HG03571 (cell line): ENCODE results near the gene CTDP1.
"Not testable (repeated sequence)": the region's sequence is repeated elsewhere in the genome, so short reads cannot be mapped to it uniquely, and the experiment has no call there.

ENCODE experiments used
- ATAC-seq: cut with Tn5 transposase; IDR thresholded peaks from one replicate; pipeline ENCODE4 v1.9.1; 2021; ENCODE audit not compliant: unreplicated experiment

Gene CTDP1

DNA sequence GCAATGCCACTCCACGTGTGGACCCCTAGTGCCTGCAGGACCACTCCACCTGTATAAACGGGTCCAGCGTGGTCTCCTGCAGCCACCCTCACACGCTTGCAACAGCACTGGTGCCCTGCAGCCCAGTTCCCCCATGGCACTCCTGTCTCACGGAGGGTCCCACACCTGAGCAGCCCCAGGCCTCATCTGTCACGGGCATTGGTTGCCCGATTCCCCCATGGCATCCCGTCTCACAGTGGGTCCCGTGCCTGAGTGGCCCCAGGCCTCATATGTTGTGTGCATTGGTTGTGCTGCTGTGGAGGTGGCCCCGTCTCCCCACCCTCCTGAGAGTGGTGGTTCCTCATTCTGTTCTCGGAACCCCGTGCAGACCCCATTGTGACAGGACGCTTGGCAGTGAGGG is 43.4 kb downstream of the CTDP1 start:
- no peak for ATAC-seq

DNA sequence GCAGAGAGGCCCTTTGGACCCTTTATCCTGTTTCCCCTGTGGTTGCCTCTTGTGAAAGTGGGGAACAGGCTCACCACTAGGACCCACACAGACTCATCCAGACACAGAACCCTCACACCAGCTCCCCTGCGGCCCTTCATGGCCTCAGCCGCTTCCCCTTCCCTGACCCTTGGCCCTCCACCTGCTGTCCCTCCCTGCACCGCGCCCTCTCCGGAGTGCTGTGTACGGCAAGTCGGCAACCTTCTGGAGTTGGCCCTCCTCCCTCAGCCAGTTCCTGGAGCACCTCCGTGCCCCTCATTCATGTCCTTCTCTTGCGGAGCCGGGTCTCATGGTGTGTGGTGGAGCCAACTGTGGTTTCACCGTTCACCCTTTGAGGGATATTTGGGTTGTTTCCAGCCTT is 44.0 kb downstream of the CTDP1 start:
- ATAC-seq: no peak

DNA sequence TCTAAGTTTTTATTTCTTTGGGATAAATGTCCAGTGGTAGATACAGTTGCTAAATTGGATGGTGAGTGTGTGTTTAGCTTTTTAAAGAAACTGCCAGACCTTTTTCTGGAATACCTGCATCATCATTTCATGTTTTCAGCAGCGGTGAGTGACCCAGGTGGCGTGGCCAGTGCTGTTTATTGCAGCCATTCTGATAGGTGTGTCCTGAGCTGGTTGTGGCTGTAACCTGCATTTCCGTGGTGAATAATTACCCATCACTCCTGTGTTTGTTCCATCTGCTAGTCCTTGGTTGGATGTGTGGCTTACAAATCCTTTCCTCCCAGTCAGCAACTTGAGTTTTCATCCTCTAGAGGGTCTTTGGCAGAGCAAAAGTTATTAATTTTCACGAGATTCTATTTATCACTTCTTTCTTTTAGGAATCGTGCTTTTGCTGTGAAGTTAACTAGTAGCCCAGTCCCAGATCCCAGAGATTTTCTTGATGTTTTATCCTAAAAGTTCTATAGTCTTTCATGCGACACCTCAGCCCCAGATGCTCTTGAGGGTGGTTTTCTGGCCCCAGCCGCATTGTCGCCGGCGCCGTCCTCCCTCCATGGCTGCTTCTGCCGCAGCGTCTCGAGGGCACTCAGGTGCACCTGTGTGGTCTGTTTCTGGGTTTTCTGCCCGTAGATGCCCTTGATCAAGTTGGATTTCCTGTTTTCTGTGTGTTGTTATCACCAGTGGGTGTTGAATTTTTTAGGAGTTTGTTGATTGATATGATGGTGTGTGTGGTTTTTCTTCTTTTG is 44.9 kb downstream of the CTDP1 start:
- ATAC-seq: no peak

DNA sequence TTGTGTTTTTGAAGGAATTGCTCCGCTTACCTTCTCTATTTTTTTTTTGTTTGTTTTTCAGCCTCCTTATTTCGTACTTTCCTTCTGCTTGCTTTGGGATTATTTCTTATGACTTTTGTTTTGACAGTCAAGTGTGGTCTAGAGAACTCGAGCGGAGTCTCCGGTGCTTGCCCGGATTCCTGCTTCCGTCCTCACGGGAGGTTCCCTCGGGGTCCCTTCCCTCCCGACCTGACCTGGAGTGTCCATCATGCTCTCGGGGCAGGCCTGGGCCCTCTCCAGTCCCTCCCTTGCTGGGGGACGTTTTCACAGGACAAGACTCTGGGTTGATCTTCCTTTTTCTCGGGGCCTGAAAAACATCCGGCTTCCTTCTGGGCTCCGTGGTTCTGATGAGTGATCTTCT is 45.9 kb downstream of the CTDP1 start:
- ATAC-seq: no peak

DNA sequence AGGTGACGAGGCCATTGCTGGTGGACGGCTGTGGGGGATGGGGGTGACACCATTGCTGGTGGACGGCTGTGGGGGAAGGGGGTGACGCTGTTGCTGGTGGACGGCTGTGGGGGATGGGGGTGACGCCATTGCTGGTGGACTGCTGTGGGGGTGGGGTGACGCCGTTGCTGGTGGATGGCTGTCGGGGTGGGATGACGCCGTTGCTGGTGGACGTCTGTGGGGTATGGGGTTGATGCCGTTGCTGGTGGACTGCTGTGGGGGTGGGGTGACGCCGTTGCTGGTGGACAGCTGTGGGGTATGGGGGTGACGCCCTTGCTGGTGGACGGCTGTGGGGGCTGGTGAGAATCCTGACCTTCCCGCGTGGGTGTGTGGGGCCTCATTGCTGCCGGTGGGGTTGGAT is 47.1 kb downstream of the CTDP1 start:
- ATAC-seq: no peak

DNA sequence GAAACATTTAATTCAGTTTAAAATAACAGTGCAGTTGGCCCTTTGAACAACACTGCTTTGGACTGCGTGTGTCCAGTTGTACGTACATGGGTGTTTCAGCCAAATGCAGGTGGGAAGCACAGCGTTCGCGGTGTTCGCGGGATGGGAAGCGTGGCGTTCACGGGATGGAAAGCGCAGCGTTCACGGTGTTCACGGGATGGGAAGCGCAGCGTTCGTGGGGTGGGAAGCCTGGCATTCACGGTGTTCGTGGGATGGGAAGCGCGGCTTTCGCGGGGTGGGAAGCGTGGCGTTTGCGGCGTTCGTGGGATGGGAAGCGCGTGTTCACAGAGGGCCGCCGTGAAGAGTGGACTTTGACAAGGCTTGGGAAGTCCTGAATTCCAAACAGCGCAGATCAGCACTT is 47.6 kb downstream of the CTDP1 start:
- ATAC-seq: no peak

DNA sequence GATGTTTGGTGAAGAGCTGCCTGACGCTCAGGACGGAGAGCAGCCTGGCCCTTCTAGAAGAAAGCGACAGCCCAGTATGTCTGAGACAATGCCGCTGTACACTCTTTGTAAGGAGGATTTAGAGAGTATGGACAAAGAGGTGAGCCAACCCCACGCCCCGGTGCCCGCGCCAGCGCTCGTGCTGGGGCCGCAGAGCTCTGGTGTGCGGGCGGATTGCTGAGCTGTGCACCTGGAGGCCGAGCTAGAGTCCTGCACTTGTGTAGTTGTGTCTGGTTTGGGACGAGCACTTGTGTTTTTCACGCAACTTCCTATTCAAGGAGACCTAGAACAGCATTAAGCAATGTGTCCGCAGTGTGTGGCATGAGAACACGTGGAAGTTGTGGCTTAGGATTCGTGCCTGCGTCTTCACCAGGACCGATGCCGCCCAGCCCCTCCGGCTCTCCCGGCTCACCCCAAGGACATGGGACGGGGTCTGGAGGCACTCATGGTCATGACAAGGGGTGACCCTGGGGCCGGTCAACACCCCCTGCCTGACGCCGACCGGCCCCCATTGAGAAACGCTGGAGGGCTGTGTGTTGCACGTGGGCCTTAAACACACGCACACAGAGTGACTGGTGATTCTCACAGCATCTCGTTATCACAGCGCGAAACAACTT is 49.5 kb downstream of the CTDP1 start:
- ATAC-seq: no peak

DNA sequence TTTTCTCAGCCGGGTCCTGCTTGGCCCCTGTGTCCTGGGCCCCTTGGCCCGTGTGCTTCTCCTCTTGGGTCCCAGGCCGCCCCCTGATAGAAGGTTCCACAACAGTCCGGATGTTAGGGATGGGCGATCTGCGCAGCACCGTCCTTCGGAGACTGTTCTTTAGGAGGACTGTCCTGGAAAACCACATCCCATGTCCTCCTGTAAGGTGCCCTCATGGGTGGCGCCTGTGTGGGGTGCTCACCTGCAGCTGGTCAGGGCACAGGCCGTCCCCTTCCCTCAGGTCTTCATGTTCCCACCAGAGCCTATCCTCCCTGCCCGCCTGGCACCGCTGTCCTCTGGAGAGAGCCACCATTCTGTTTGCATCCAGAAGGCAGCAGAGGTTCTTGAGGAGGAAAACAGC is 50.0 kb downstream of the CTDP1 start:
- no peak for ATAC-seq

DNA sequence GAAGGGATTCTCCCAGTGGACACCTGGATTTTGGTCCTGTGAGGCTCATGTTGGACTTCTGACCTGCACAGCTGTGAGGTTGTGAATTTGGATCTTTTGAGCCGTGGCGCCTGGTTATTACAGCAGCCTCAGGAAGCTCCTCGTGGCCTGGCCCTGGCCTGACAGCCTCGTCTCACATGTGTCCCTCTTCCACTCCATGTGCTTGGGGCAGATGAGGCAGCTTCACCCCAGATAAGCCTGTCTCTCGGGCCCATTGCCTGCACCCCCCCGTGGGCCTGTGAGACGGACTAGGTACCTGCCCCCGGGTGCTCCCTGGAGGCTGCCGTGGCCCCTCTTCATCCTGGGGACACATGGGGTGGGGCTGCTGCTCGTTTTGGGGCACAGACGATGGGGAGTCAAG is 51.2 kb downstream of the CTDP1 start:
- ATAC-seq: no peak

DNA sequence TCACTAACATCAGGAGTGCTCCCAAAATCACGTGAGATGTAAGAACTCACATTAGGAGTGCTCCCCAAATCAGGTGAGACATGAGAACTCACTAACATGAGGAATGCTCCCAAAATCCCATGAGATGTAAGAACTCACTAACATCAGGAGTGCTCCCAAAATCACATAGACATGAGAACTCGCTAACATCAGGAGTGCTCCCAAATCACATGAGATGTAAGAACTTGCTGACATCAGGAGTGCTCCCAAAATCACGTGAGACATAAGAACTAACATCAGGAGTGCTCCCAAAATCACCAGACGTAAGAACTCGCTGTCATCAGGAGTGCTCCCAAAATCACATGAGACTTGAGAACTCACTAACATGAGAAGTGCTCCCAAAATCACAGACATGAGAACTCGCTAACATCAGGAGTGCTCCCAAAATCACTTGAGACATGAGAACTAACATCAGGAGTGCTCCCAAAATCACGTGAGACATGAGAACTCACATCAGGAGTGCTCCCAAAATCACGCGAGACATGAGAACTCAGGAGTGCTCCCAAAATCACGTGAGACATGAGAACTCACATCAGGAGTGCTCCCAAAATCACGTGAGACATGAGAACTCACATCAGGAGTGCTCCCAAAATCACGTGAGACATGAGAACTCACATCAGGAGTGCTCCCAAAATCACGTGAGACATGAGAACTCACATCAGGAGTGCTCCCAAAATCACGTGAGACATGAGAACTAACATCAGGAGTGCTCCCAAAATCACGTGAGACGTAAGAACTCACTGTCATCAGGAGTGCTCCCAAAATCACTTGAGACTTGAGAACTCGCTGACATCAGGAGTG is 52.5 kb downstream of the CTDP1 start:
- not testable (repeated sequence) for ATAC-seq

DNA sequence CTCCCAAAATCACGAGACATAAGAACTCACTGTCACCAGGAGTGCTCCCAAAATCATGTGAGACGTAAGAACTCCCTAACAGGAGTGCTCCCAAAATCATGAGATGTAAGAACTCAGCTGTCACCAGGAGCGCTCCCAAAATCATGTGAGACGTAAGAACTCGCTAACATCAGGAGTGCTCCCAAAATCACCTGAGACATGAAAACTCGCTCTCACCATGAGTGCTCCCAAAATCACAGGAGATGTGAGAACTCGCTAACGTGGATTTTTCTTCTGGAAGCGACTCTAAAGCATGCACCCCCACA is 53.1 kb downstream of the CTDP1 start:
- ATAC-seq: no peak

DNA sequence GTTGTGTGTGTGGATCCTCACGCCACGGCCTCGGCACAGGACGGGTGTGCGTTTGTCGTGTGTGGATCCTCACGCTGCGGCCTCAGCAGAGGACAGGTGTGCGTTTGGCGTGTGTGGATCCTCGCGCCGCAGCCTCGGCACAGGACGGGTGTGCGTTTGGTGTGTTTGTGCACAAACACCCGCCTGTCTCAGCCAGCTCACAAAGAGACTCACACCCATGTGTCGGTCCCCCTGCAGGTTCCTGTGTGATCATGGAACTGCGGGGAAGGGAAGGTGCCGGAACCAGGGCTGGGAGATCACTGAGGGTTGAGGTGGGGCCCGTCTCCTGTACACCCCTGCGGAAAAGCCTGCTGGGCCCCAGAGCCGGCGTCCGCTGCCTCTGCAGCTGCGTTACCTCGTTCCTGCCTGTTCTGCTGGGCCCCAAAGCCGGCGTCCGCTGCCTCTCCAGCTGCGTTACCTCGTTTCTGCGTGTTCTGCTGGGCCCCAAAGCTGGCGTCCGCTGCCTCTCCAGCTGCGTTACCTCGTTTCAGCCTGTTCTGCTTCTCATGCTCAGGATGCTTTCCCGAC is 53.6 kb downstream of the CTDP1 start:
- ATAC-seq: no peak

DNA sequence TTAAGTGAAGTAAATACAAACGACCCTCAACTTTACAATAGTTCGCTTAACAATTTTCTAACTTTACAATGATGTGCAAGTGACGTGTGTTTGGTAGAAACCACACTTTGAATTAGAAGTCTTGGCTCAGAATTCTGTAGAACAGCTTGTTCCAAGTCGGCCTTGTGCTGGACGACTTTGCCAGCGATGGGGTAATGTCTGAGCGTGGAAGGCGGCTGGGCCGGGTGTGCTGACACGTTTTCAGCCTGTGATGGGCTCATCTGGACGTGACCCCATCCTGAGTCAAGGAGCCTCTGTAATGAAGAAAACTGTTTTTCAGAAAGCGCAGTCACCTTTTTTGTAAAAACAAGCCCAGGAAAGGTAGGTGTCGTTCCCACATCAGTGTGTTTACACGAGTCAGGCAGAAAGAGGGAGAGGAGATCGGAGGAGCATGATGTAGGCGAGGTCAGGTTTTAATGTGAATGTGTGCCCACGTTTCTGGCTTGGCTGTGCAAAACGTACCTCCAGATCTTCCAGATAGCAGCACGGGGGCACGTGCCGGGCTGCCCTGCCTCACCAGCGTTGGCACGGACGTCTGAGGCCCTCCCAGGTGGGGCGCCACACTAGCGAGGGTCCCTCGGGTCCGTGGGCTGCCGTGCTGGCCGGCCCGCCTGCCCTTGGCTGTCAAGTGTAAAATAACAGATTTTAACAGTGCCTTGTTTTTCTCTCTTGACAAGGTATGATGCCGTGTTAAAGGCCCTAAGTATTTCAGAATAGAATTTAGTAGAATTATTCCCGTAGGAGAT is 54.6 kb downstream of the CTDP1 start:
- ATAC-seq: no peak

DNA sequence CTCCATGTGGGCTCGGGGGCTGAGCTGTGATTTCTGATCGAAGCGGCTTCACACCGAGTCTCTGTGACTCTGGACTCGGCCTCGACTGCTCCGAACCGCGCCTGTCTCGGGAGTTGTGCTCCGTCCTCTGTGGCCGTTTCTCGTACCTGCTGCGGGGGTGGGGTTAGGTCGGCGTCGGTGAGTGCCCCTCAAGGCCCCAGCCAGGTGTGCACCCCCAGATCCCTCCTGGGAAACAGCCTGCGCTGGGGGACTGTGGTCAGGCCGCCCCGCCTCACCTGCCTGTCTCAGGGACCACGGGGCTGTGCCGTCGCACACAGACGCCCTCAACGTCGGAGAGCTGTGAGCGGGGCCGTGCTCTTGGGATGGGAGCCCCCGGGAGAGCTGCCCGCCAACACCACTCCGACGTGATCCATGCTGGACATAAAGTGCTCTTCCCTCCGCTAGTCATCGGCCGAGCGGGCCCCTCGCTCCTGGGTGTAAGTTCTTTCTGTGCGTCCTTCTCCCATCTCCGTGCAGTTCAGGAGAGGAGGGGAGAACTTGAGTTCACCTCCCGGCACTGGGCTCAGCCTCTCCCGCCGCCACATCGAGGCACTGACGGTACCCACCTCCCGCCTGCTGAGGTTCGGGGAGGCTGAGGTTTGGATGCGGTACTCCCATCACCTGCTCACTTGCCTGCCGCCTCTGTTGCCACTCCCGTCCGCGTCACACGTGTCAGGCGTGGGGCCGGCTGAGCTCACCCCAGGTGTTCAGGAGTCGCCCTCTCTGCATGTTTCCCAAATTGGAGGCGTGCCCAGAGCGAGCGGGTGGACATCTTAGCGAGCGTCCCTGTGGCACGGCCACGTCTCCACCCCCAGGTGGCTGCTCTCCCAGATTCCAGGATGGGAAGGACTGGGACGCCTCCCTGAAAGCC is 55.7 kb downstream of the CTDP1 start:
- no peak for ATAC-seq

DNA sequence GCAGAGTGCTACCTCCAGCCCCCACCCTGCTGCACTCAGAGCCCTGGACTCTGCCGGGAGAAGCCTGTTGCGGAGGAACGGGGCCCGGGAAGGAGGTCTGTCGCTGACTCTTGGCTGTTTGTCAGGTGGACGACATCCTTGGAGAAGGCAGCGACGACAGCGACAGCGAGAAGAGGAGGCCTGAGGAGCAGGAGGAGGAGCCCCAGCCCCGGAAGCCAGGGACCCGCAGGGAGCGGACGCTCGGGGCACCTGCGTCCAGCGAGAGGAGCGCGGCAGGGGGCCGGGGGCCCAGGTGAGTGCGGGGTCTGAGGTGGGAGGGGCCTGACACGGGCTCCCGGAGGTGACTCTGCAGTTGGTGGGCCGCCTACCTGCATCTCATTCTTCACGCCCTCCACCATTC is 56.6 kb downstream of the CTDP1 start:
- ATAC-seq: no peak

DNA sequence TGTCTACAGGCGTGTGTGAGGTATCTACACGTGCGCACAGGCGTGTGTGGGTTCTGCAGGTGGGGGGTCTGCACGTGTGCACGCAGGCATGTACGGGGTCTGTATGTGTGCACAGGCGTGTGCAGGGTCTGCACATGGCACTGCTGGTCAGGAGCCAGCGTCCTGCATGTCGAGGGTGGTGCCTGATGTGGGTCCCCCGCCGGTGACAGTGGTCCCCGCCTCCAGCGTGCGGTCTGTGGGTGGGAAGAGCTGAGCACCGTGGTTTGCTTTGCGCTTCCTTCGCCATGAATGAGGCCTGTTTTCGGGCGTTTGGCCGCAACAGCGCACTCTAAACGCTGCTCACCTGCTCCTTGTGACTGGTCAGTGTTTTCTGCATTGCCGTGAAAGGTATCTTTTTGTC is 57.2 kb downstream of the CTDP1 start:
- no peak for ATAC-seq

DNA sequence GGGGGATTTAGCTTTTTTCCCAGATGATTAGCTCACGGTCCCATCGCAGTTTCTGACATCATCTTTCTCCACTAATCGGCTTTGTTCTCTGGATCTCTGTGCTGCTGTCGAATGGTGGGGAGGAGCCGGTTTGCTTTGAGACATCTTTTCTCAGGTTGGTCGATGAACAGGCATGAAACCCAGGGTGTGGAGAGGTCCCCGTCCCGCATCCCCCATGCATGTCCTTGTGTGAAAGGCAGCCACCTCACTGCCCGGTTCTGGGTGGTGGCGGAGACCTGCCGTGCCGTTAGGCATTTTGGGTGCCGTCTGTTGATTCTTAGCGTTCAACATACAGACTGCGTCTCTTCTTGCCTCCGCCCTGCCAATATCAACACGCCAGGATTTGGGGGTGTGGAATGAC is 57.8 kb downstream of the CTDP1 start:
- no peak for ATAC-seq

DNA sequence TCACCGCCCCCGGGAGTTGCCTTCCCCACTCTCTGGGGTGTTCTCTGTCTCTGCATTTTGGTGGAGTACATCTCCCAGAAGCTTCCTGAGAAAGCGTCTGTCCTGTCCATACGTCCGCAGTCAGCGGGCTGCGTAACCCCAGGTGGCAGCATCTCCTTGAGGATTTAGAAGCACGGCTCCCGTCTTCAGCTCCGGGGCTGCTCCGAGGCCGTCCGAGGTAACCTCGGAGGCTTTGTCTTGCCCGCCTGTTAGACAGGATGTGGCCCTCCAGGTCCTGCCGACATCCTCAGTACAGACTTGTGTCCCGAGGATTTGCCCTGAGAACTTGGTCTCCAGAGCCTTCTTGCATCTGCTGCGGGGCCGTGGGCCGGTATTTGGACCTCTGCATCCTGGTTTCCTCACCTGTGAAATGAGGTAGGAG is 58.4 kb downstream of the CTDP1 start:
- ATAC-seq: no peak

DNA sequence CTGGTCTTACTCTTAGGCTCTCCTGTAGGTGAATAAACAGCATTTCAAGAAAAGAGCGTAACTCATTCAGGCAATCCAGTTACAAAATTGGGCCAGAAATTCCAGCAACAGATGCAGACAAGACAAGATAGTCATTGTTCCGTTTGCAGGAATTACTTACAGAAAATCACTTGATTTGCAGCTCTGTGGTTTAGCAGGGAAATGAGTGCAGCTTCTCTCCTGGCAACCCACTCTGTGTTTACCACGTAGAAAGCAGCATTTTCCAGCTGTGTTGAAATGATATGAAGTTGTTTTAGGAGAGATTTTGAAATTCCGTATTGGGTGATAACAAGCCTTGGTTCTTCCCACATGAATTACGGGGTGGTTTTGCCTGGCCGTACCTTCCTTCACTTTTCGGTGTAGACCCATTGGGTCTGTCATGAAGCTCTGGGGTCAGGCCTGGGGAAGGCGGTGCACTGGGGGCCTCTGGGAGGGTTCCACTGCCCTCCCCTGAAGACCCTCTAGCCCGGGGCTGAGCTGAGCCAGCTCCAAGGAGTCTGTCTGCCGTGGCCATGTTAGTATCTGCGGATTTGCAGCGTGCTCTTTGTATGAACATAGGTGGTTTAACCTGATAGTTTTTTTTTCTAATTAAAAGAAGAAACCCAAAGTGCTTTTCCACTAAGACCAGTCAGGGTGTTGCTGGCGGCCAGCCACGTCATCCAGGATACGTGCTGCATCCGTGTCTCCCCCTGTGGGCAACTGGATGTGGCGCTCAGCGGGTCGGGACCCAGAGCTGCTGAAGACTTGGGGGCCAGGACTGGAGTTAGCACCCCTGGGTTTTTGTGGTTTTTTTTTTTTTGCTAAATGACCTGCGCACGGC is 59.2 kb downstream of the CTDP1 start:
- no peak for ATAC-seq
